ENCODE measurements around the gene SLC43A3. TPM values are rescaled to one million over a fixed set of nuclear protein-coding genes. Genes with fewer than 3 reads are reported as not detected.
A peak's percentile ranks its signal among the peaks of the same experiment; 100 is the strongest.

Gene SLC43A3
- total and polyA plus RNA-seq, 9 of the 15 experiments (the other 6 are each of a cell fraction or from before 2014, with no cell fraction given) = 63.7 to 281 (median 139) TPM

GRCh38 chr11:57424792-57425564 lies 1.9 kb downstream of the SLC43A3 start (continued):
- no peak for TF ChIP-seq PATZ1 (CRISPR knock-in tag; IDR thresholded peaks at IDR 0.05; ENCODE audit: borderline replicate concordance)
- TF ChIP-seq TBP (optimal IDR thresholded peaks at IDR 0.05; ENCODE audit: low read depth, low read length) = peak; percentile 54
- TF ChIP-seq ZFP91 (CRISPR knock-in tag; IDR thresholded peaks at IDR 0.05) = no peak
- TF ChIP-seq ZMIZ1 (IDR thresholded peaks at IDR 0.05; ENCODE audit: low read depth in 2 of 2, low read length in 2 of 2) = peak in 1 of 2 experiments; percentile 94; a peak in 2 of 4 replicates
- no peak for TF ChIP-seq TAF1 (IDR thresholded peaks at IDR 0.05; ENCODE audit: control insufficient read depth, extremely low read depth, insufficient read depth, low read length, severe bottlenecking)
- TF ChIP-seq ZBTB5 (IDR thresholded peaks at IDR 0.05) = no peak
- peak in 1 of 2 experiments; percentile 93; a peak in 2 of 3 replicates for TF ChIP-seq CBX3 (IDR thresholded peaks at IDR 0.05; ENCODE audit: borderline replicate concordance in 1 of 2, low read length in 2 of 2)
- no peak for TF ChIP-seq ID3 (CRISPR knock-in tag; IDR thresholded peaks at IDR 0.05)
- peak; percentile 77 for TF ChIP-seq ID3 (tag; IDR thresholded peaks at IDR 0.05)
- no peak for TF ChIP-seq DNMT1 (IDR thresholded peaks at IDR 0.05)
- no peak for TF ChIP-seq CBX8 (IDR thresholded peaks at IDR 0.05; ENCODE audit: borderline replicate concordance, extremely low read depth, low read depth, low read length, poor library complexity, severe bottlenecking)
- TF ChIP-seq ZNF263 (CRISPR knock-in tag; IDR thresholded peaks at IDR 0.05; ENCODE audit: borderline replicate concordance) = peak; percentile 96
- no peak for TF ChIP-seq MCM5 (IDR thresholded peaks at IDR 0.05; ENCODE audit: low read depth)
- no peak for TF ChIP-seq ZBTB26 (CRISPR knock-in tag; IDR thresholded peaks at IDR 0.05)

Data from K562 (cell line).